Measurements from ENCODE around the gene DAB1. TPM values are rescaled to one million over a fixed set of nuclear protein-coding genes. Genes with fewer than 3 reads are reported as not detected.

Gene DAB1
- total and polyA plus RNA-seq, 2 of the 8 experiments (the other 6 are each of a cell fraction or from before 2014, with no cell fraction given) = 4.4 to 11.8 TPM

GRCh38 chr1:56961426-56961825, 462.4 kb downstream of the DAB1 start:
- Histone ChIP-seq H4K5ac (ENCODE audit: insufficient read length, low read depth, low read length) (no peak overlapping the region), H2BK20ac (ENCODE audit: low read length) (no peak overlapping the region), H2AFZ (ENCODE audit: low read length) (no peak overlapping the region), H3K27ac (ENCODE audit: low read depth, low read length) (no peak overlapping the region), H3K79me2 (ENCODE audit: control insufficient read depth in 1 of 2, insufficient read depth in 2 of 2, low read length in 2 of 2) (no peaks in the 10 kb centered on the region), H3K79me1 (ENCODE audit: low read depth, low read length) (no peaks in the 10 kb centered on the region), H2BK5ac (ENCODE audit: low read depth, low read length) (no peak overlapping the region), H3K27me3 (replicated peaks in 1 of 4; ENCODE audit: control insufficient read depth in 3 of 4, extremely low read depth in 1 of 4, insufficient read depth in 3 of 4, low read length in 3 of 4) (no peaks in the 10 kb centered on the region), H2BK12ac (ENCODE audit: low read depth, low read length) (no peak overlapping the region), H2BK120ac (replicated peaks; ENCODE audit: low read depth, low read length) (no peak overlapping the region), H3K36me3 (ENCODE audit: control insufficient read depth in 2 of 4, insufficient read depth in 4 of 4, low read length in 3 of 4) (no peaks in the 10 kb centered on the region), H3K4ac (replicated peaks; ENCODE audit: insufficient read length, low read depth, low read length) (no peak overlapping the region), H3K4me2 (ENCODE audit: insufficient read depth in 1 of 2, low read depth in 2 of 2, low read length in 2 of 2) (no peak overlapping the region), H3K14ac (ENCODE audit: insufficient read length) (no peak overlapping the region), H3K4me1 (replicated peaks in 1 of 4; ENCODE audit: control insufficient read depth in 3 of 4, insufficient read depth in 4 of 4, low read length in 3 of 4) (no peaks in the 10 kb centered on the region), H4K20me1 (replicated peaks in 1 of 2; ENCODE audit: control insufficient read depth in 1 of 2, insufficient read depth in 2 of 2, low read length in 2 of 2) (no peaks in the 10 kb centered on the region), H2AK5ac (ENCODE audit: low read depth, low read length) (no peak overlapping the region), H3K9me3 (ENCODE audit: insufficient read depth in 2 of 2, low read depth in 1 of 2, low read length in 1 of 2) (no peaks in the 10 kb centered on the region), H3K9ac (replicated peaks in 1 of 4; ENCODE audit: extremely low read depth in 1 of 4, low read depth in 3 of 4, low read length in 3 of 4) (no peak overlapping the region), H2BK15ac (ENCODE audit: low read length) (no peak overlapping the region), H3K18ac (ENCODE audit: extremely low read depth, low read length) (no peak overlapping the region), H3K23me2 (ENCODE audit: low read depth, low read length) (no peaks in the 10 kb centered on the region), H4K91ac (replicated peaks; ENCODE audit: insufficient read length, low read length) (no peak overlapping the region), H3K23ac (ENCODE audit: insufficient read length) (no peak overlapping the region), H4K8ac (ENCODE audit: extremely low read depth, insufficient read depth, low read length) (no peak overlapping the region), H3K56ac (replicated peaks; ENCODE audit: insufficient read length, low read depth, low read length) (no peak overlapping the region), H3K4me3 (ENCODE audit: extremely low read depth in 1 of 4, insufficient read depth in 2 of 4, low read depth in 3 of 4, low read length in 4 of 4) (no peak overlapping the region)
- FAIRE-seq (no peak), DNase-seq (ENCODE audit: low read depth in 1 of 2, low spot score in 2 of 2) (no peak)
- CTCF ChIA-PET (ENCODE audit: partially characterized antibody) = interaction anchor here (0.8 to 13.5 kb wide), 2 partner anchors 17 to 128 kb away, joined by 3 to 193 read pairs; no protein-coding TSS in a partner anchor
- WGBS, 2 experiments (ENCODE audit: extremely low coverage in 1 of 2, insufficient coverage in 1 of 2, insufficient read length in 1 of 2, insufficient replicate concordance in 2 of 2, low coverage in 1 of 2, low lambda C conversion rate in 2 of 2, missing lambda C conversion rate in 1 of 2) = 88% methylated on average over 10 of the region's 10 CpGs; no CpG with 5 or more reads in 1 of the 2 experiments
- POLR2A ChIA-PET (ENCODE audit: partially characterized antibody) = no interaction called here
- TF ChIP-seq RXRA (IDR thresholded peaks at IDR 0.05; ENCODE audit: insufficient read depth, low read depth, low read length) (no peak), SP2 (IDR thresholded peaks at IDR 0.05; ENCODE audit: low read length) (no peak), ASH2L (IDR thresholded peaks at IDR 0.05; ENCODE audit: low read length) (no peak)

Measured in H1 (cell line).